Trophoblast cell (in vitro differentiated cells and primary cell): ENCODE measurements around the gene TAF4B.
"Not testable (repeated sequence)": the region's sequence is repeated elsewhere in the genome, so short reads cannot be mapped to it uniquely, and the experiment has no call there.

Experiments
- DNase-seq, 2 donors: peaks; one replicate each; pipeline ENCODE4 v3.0.0-alpha.2; 2016
- H2AFZ ChIP-seq: 2 replicates; pipeline ENCODE4 v1.6.1; 2013; ENCODE audit warnings: low read length, moderate library complexity, mild to moderate bottlenecking; ENCODE audit not compliant: insufficient read depth, poor library complexity
- H2AK5ac ChIP-seq: 2 replicates; pipeline ENCODE4 v1.6.1; 2013; ENCODE audit warnings: mild to moderate bottlenecking, low read length
- H2BK120ac ChIP-seq: 2 replicates; pipeline ENCODE4 v1.6.1; 2013; ENCODE audit warnings: low read length, mild to moderate bottlenecking, moderate library complexity; ENCODE audit not compliant: insufficient read depth, poor library complexity
- H2BK12ac ChIP-seq: 2 replicates; pipeline ENCODE4 v1.6.1; 2013; ENCODE audit warnings: mild to moderate bottlenecking, low read length, moderate library complexity
- H2BK5ac ChIP-seq: 2 replicates; pipeline ENCODE4 v1.6.1; 2013; ENCODE audit warnings: low read length, low read depth, moderate library complexity, mild to moderate bottlenecking; ENCODE audit not compliant: poor library complexity
- H3K14ac ChIP-seq: 2 replicates; pipeline ENCODE4 v1.6.1; 2013; ENCODE audit warnings: mild to moderate bottlenecking, low read length
- H3K18ac ChIP-seq: 2 replicates; pipeline ENCODE4 v1.6.1; 2013; ENCODE audit warnings: mild to moderate bottlenecking, low read length
- H3K23ac ChIP-seq: 2 replicates; pipeline ENCODE4 v1.6.1; 2013; ENCODE audit warnings: low read length
- H3K27ac ChIP-seq: 2 replicates; pipeline ENCODE4 v1.5.1; 2013; ENCODE audit warnings: low read depth, mild to moderate bottlenecking, inconsistent platforms, low read length, moderate library complexity
- H3K27me3 ChIP-seq: 2 replicates; pipeline ENCODE4 v1.6.1; 2013; ENCODE audit warnings: inconsistent platforms, mild to moderate bottlenecking, low read length, moderate library complexity; ENCODE audit not compliant: insufficient read depth
- H3K36me3 ChIP-seq, 2 experiments: 1 replicate in 1 of 2; 2 replicates in 1 of 2; pipeline ENCODE4 v1.6.1; 2013; ENCODE audit warnings: low read length in 2 of 2, mild to moderate bottlenecking in 2 of 2, moderate library complexity in 1 of 2; ENCODE audit not compliant: insufficient read depth in 2 of 2, control insufficient read depth in 1 of 2
- H3K4ac ChIP-seq: 2 replicates; pipeline ENCODE4 v1.6.1; 2013; ENCODE audit warnings: low read depth, mild to moderate bottlenecking, low read length, moderate library complexity
- H3K4me1 ChIP-seq, 2 experiments: 1 replicate in 1 of 2; 2 replicates in 1 of 2; pipeline ENCODE4 v1.6.1; 2013; ENCODE audit warnings: low read length in 2 of 2, mild to moderate bottlenecking in 2 of 2, moderate library complexity in 1 of 2; ENCODE audit not compliant: insufficient read depth in 2 of 2, control insufficient read depth in 1 of 2
- H3K4me2 ChIP-seq: 2 replicates; pipeline ENCODE4 v1.6.1; 2013; ENCODE audit warnings: inconsistent platforms, mild to moderate bottlenecking, low read length, moderate library complexity
- H3K4me3 ChIP-seq: 2 replicates; pipeline ENCODE4 v1.5.1; 2013; ENCODE audit warnings: mild to moderate bottlenecking, low read depth, low read length, inconsistent platforms
- H3K79me1 ChIP-seq: one replicate; pipeline ENCODE4 v1.6.1; 2013; ENCODE audit warnings: low read length
- H3K79me2 ChIP-seq: 2 replicates; pipeline ENCODE4 v1.6.1; 2013; ENCODE audit warnings: low read length, mild to moderate bottlenecking; ENCODE audit not compliant: control insufficient read depth, insufficient read depth, poor library complexity
- H3K9ac ChIP-seq: 2 replicates; pipeline ENCODE4 v1.6.1; 2013; ENCODE audit warnings: mild to moderate bottlenecking, low read length
- H3K9me3 ChIP-seq: 2 replicates; pipeline ENCODE4 v1.6.1; 2013; ENCODE audit warnings: low read depth, mild to moderate bottlenecking, control low read depth, inconsistent platforms, low read length; ENCODE audit not compliant: insufficient read depth
- H4K12ac ChIP-seq: 2 replicates; pipeline ENCODE4 v1.6.1; 2013; ENCODE audit warnings: low read depth, mild to moderate bottlenecking, low read length, moderate library complexity
- H4K8ac ChIP-seq: 2 replicates; pipeline ENCODE4 v1.6.1; 2013; ENCODE audit warnings: low read depth, mild to moderate bottlenecking, low read length, moderate library complexity
- H4K91ac ChIP-seq: one replicate; pipeline ENCODE4 v1.6.1; 2013; ENCODE audit warnings: low read depth, mild to moderate bottlenecking, low read length, moderate library complexity
- WGBS: extraction: QIAGEN DNeasy Blood & Tissue Kit; methylation state at CpG from one replicate; pipeline ENCODE4 v1.1.7; 2013; ENCODE audit warnings: missing lambda C conversion rate; ENCODE audit not compliant: insufficient read length, insufficient coverage; ENCODE audit errors: extremely low coverage; 5-methylcytosine and 5-hydroxymethylcytosine counted together

TAF4B gene

GRCh38 chr18:26233208-26233607, 7.0 kb downstream of the TAF4B start:
- no peaks in the 10 kb centered on the region for H3K79me1 ChIP-seq
- H3K14ac ChIP-seq, result no peak overlapping the region
- no peak overlapping the region for H4K12ac ChIP-seq
- no peak overlapping the region for H3K27ac ChIP-seq
- no peak overlapping the region for H2AFZ ChIP-seq
- no peaks in the 10 kb centered on the region for H3K9me3 ChIP-seq
- no peak overlapping the region for H3K4ac ChIP-seq
- no peak overlapping the region for H4K8ac ChIP-seq
- H2BK120ac ChIP-seq, result no peak overlapping the region
- H2BK5ac ChIP-seq, result no peak overlapping the region
- no peak overlapping the region for H3K23ac ChIP-seq
- no peaks in the 10 kb centered on the region for H3K79me2 ChIP-seq
- H3K4me1 ChIP-seq, result peaks cover 2 to 3% of the 10 kb centered on the region in 2 experiments
- H3K36me3 ChIP-seq, result no peaks in the 10 kb centered on the region
- H3K4me3 ChIP-seq, result no peak overlapping the region
- no peak overlapping the region for H3K4me2 ChIP-seq
- no peak overlapping the region for H3K9ac ChIP-seq
- no peaks in the 10 kb centered on the region for H3K27me3 ChIP-seq
- no CpG with 5 or more reads among the region's 5 CpGs for WGBS
- H3K18ac ChIP-seq, result no peak overlapping the region
- H2AK5ac ChIP-seq, result no peak overlapping the region
- H4K91ac ChIP-seq, result no peak overlapping the region
- H2BK12ac ChIP-seq, result no peak overlapping the region
- no peak for DNase-seq

- H2AK5ac ChIP-seq, H3K4me2 ChIP-seq, H3K9me3 ChIP-seq, H4K91ac ChIP-seq, H3K9ac ChIP-seq, H2BK5ac ChIP-seq, H2BK12ac ChIP-seq, H3K27ac ChIP-seq, H3K36me3 ChIP-seq, H3K27me3 ChIP-seq, H3K23ac ChIP-seq, H3K79me1 ChIP-seq, H2AFZ ChIP-seq, DNase-seq, H3K79me2 ChIP-seq, H4K8ac ChIP-seq, H3K14ac ChIP-seq, H3K18ac ChIP-seq, H3K4me3 ChIP-seq, H3K4ac ChIP-seq, H3K4me1 ChIP-seq, H4K12ac ChIP-seq, H2BK120ac ChIP-seq: not testable (repeated sequence)
- WGBS, result no CpG with 5 or more reads among the region's 2 CpGs
Measured at GRCh38 chr18:26237363-26237762, 11.1 kb downstream of the TAF4B start.

GRCh38 chr18:26238718-26239117, 12.5 kb downstream of the TAF4B start:
- DNase-seq, H2BK5ac ChIP-seq, H3K9ac ChIP-seq, H4K8ac ChIP-seq, H2AK5ac ChIP-seq, H3K4me2 ChIP-seq, H4K12ac ChIP-seq, H3K4ac ChIP-seq, H2AFZ ChIP-seq, H3K4me1 ChIP-seq, H3K79me2 ChIP-seq, H3K14ac ChIP-seq, H4K91ac ChIP-seq, H3K36me3 ChIP-seq, H3K4me3 ChIP-seq, H2BK12ac ChIP-seq, H3K23ac ChIP-seq, H3K9me3 ChIP-seq, H3K79me1 ChIP-seq, H3K27ac ChIP-seq, H2BK120ac ChIP-seq, H3K27me3 ChIP-seq, H3K18ac ChIP-seq: not testable (repeated sequence)
- no CpG with 5 or more reads among the region's 4 CpGs for WGBS

GRCh38 chr18:26242392-26242791, 16.1 kb downstream of the TAF4B start:
- not testable (repeated sequence) for DNase-seq, H2BK12ac ChIP-seq, H2AFZ ChIP-seq, H4K8ac ChIP-seq, H4K12ac ChIP-seq, H3K4me3 ChIP-seq, H3K27me3 ChIP-seq, H3K4me1 ChIP-seq, H3K14ac ChIP-seq, H2BK120ac ChIP-seq, H3K9ac ChIP-seq, H3K4ac ChIP-seq, H3K27ac ChIP-seq, H3K79me1 ChIP-seq, H3K9me3 ChIP-seq, H3K79me2 ChIP-seq, H2AK5ac ChIP-seq, H3K18ac ChIP-seq, H4K91ac ChIP-seq, H3K23ac ChIP-seq, H3K4me2 ChIP-seq, H3K36me3 ChIP-seq, H2BK5ac ChIP-seq
- WGBS, result no CpG with 5 or more reads among the region's 4 CpGs
